Ovary (tissue), 9 donors: Measurements from ENCODE around the gene METAP2. TPM values are rescaled to one million over a fixed set of nuclear protein-coding genes. Genes with fewer than 3 reads are reported as not detected.

Experiments
- DNase-seq, 5 donors: peaks; one replicate each; pipeline ENCODE4 v3.0.0-alpha.2; 2019 to 2020
- H3K27ac ChIP-seq, 2 donors: fragments of 200-600 bp; one replicate each; pipeline versions ENCODE4 v1.5.1 to v1.8.0; 2019 to 2022
- H3K27me3 ChIP-seq: fragments of 200-600 bp; one replicate; pipeline ENCODE4 v1.8.0; 2022
- H3K36me3 ChIP-seq: fragments of 200-600 bp; sonication (generic); one replicate; pipeline ENCODE4 v1.5.1; 2019
- H3K4me1 ChIP-seq: one replicate; pipeline ENCODE4 v1.8.1; 2013; ENCODE audit warnings: mild to moderate bottlenecking, moderate library complexity; ENCODE audit not compliant: insufficient read depth
- H3K4me3 ChIP-seq: fragments of 200-600 bp; sonication (generic); one replicate; pipeline ENCODE4 v1.5.1; 2017
- H3K9me3 ChIP-seq, 2 donors: fragments of 200-600 bp in 1 of 2; sonication (generic) in 1 of 2; one replicate each; pipeline versions ENCODE4 v1.5.1 to v1.8.1; 2013 to 2019; ENCODE audit warnings: mild to moderate bottlenecking in 1 of 2, moderate library complexity in 1 of 2
- EP300 ChIP-seq: sonication (generic); formaldehyde crosslinking; IDR thresholded peaks from one replicate; pipeline ENCODE4 v1.6.1; 2017; ENCODE audit warnings: antibody characterized with exemption
- POLR2A ChIP-seq: fragments of 450-650 bp; IDR thresholded peaks from one replicate; pipeline ENCODE4 v1.6.1; 2017; ENCODE audit warnings: antibody characterized with exemption, mild to moderate bottlenecking, moderate library complexity
- WGBS, 3 donors: extraction: QIAGEN DNeasy Blood & Tissue Kit in 1 of 3; methylation state at CpG; one replicate each; pipeline versions ENCODE4 v1.1.5 to v1.1.7; 2013 to 2017; 5-methylcytosine and 5-hydroxymethylcytosine counted together
- intact Hi-C, 4 donors: fragments of 100-400 bp; cut with DNase I; formaldehyde crosslinking; loops; one replicate each; pipeline versions ENCODE4 v1.11.0 to v1.15.1; 2022 to 2023
- polyA plus RNA-seq, 2 donors: library from polyadenylated mRNA; stranded (reverse); fragments of 200-250 nt in 1 of 2; fragments of 350-450 nt in 1 of 2; fragmentation: Illumina TruSeq in 1 of 2; extraction: RNeasy Lipid Tissue Mini Kit (QIAGEN cat#74804) in 1 of 2; gene quantifications; one replicate each; pipeline ENCODE4 v1.2.3, GENCODE V29; 2013 to 2014
- total RNA-seq, 7 donors: library from RNA; depleted of rRNA in 2 of 7; stranded (reverse); fragments of >200 nt in 2 of 7; fragmentation: NEBNext Ultra II Directional in 3 of 7; extraction: Animal tissue kit (Norgen Biotek cat#: 25700) in 3 of 7; gene quantifications; one replicate each; pipeline versions ENCODE4 v1.1.0 to v1.2.4, GENCODE V29; 2016 to 2023
- TF ChIP-seq, protein P1 (sequence below), 3 donors: fragments of 450-650 bp in 2 of 3; fragments of 200-600 bp in 1 of 3; IDR thresholded peaks; one replicate each; pipeline versions ENCODE4 v1.5.1 to v1.8.0; 2016 to 2022; ENCODE audit warnings: antibody characterized with exemption in 3 of 3, mild to moderate bottlenecking in 1 of 3
- donor health status: DM: no; HTN: no; CAD: no; lungs with moderate emphysema.
- donor health status: DM: no; HTN: no; CAD: no.
- donor health status: Bipolar disorder and iron deficiency.
- donor health status: DM: yes; HTN: yes; CAD: no.
- donor health status: DM: no; HTN: no; CAD: no.
- donor health status: DM: yes; HTN: yes; CAD: no.

The METAP2 gene
- total and polyA plus RNA-seq, 9 donors: 52.1 to 131 (median 62.5) TPM

DNA sequence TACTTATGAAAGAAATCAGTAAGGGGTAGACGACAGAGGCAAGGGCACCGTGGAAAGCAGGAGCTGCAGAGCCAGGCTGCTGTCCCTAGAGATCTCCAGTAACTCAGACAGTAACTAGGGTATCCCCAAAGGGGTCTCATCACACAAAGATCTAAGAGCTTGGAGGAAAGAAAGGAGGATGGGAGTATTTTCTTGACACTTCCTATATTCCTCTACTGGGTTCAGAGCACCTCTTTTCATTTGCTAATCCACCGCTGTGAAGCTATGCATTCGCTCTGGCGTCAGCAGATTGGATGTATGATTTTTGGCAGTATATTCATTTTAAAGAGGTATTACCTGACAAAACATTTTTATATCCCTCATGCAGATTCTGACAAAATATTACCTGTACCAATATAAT lies 64.7 kb downstream of the METAP2 start:
- TF ChIP-seq, protein P1, sequence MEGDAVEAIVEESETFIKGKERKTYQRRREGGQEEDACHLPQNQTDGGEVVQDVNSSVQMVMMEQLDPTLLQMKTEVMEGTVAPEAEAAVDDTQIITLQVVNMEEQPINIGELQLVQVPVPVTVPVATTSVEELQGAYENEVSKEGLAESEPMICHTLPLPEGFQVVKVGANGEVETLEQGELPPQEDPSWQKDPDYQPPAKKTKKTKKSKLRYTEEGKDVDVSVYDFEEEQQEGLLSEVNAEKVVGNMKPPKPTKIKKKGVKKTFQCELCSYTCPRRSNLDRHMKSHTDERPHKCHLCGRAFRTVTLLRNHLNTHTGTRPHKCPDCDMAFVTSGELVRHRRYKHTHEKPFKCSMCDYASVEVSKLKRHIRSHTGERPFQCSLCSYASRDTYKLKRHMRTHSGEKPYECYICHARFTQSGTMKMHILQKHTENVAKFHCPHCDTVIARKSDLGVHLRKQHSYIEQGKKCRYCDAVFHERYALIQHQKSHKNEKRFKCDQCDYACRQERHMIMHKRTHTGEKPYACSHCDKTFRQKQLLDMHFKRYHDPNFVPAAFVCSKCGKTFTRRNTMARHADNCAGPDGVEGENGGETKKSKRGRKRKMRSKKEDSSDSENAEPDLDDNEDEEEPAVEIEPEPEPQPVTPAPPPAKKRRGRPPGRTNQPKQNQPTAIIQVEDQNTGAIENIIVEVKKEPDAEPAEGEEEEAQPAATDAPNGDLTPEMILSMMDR (IDR thresholded peaks at IDR 0.05): no peak
- TF ChIP-seq EP300 (no peak), POLR2A (no peak)
- Histone ChIP-seq H3K36me3 (no peaks in the 10 kb centered on the region), H3K9me3 (no peaks in the 10 kb centered on the region), H3K4me1 (no peaks in the 10 kb centered on the region), H3K4me3 (no peak overlapping the region), H3K27me3 (no peaks in the 10 kb centered on the region), H3K27ac (no peak overlapping the region)
- 65 to 88% (median 70%) methylated on average over 5 of the region's 5 CpGs for WGBS, 3 donors
- intact Hi-C loops: loop anchor here in 3 of 4 donors (5.0 to 10.0 kb wide), 2 partner anchors 421 to 424 kb away; no protein-coding TSS in a partner anchor
- DNase-seq: no peak

DNA sequence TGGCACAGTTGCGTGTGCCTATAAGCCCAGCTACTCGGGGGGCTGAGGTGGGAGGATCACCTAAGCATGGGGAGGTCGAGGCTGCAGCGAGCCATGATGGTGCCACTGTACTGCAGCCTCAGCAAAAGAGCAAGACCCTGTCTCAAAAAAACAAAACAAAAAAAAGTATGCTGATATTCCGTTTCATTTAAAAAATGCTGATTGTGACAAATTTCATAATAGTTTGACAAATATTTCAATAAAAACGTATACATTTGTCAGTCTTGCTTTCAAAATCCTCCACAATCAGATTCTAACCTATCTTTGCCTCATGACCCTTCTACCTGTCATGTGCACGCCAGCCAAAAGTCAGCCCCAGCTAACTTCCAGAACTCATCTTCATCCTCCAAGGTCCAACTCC lies 67.5 kb downstream of the METAP2 start:
- TF ChIP-seq POLR2A: no peak
- TF ChIP-seq, protein P1 (IDR thresholded peaks at IDR 0.05): no peak
- TF ChIP-seq EP300: no peak
- Histone ChIP-seq H3K4me3 (no peak overlapping the region), H3K36me3 (no peaks in the 10 kb centered on the region), H3K4me1 (no peaks in the 10 kb centered on the region), H3K27ac (no peak overlapping the region), H3K27me3 (no peaks in the 10 kb centered on the region), H3K9me3 (no peaks in the 10 kb centered on the region)
- 82 to 91% (median 88%) methylated on average over 7 of the region's 7 CpGs for WGBS, 3 donors
- no peak for DNase-seq
- intact Hi-C loops: no loop called here

DNA sequence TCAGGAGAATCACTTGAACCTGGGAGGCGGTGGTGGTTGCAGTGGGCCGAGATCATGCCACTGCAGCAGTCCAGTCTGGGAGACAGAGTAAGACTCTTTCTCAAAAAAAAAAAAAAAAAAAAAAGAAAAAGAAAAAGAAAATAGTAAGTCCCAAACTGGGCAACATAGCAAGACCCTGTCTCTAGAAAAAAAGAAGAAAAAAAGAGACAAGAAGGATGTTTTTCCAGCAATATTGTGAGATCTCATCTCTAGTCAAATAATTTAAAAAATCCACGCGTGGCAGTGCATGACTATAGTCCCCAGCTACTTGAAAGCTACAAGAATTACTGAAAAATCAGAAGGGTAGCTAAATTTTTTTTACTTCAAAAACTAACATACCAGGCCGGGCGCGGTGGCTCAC lies 69.4 kb downstream of the METAP2 start:
- Histone ChIP-seq H3K4me3 (no peak overlapping the region), H3K36me3 (no peaks in the 10 kb centered on the region), H3K9me3 (no peaks in the 10 kb centered on the region), H3K4me1 (no peaks in the 10 kb centered on the region), H3K27ac (no peak overlapping the region), H3K27me3 (no peaks in the 10 kb centered on the region)
- no peak for TF ChIP-seq POLR2A
- TF ChIP-seq, protein P1 (IDR thresholded peaks at IDR 0.05): no peak
- TF ChIP-seq EP300: no peak
- WGBS, 3 donors: 96 to 98% (median 97%) methylated on average over 7 of the region's 7 CpGs
- intact Hi-C loops: no loop called here
- DNase-seq: no peak

DNA sequence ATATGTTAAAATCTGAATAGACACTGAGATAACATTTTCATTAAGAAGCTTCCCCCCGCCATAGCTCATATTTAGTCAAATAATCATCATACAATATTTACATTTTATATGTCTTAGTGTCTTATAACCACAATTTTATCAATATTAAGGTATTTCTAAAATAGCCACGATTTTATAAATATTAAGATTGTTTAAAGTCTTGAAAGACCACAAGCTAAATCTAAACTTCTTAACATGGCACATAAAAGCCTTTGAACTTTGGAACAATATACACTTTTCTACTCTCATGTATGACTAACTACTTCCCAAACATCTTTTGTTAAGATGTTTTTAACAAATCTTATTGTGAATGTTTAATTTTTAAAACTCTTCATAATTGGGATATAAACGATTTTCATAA lies 70.8 kb downstream of the METAP2 start:
- intact Hi-C loops: loop anchor here in 1 of 4 donors (5.0 kb wide), 1 partner anchor 1527 kb away; no protein-coding TSS in a partner anchor
- no peak overlapping the region for H3K27ac ChIP-seq
- H3K4me1 ChIP-seq: no peaks in the 10 kb centered on the region
- no peak for DNase-seq
- 22 to 46% (median 41%) methylated on average over 3 of the region's 3 CpGs for WGBS, 3 donors
- H3K4me3 ChIP-seq: no peak overlapping the region
- H3K9me3 ChIP-seq: no peaks in the 10 kb centered on the region
- no peaks in the 10 kb centered on the region for H3K27me3 ChIP-seq
- H3K36me3 ChIP-seq: no peaks in the 10 kb centered on the region
- TF ChIP-seq EP300 (no peak), POLR2A (no peak)
- TF ChIP-seq, protein P1 (IDR thresholded peaks at IDR 0.05): no peak
